Osteoblast (primary cell): ENCODE results near the gene MAPK10. TPM values are rescaled to one million over a fixed set of nuclear protein-coding genes. Genes with fewer than 3 reads are reported as not detected.
A peak's percentile ranks its signal among the peaks of the same experiment; 100 is the strongest.

Experiments
- DNase-seq: peaks from one replicate; pipeline ENCODE4 v3.0.0; 2011; ENCODE audit warnings: low spot score, mixed read lengths; ENCODE audit not compliant: insufficient read length; ENCODE audit errors: missing footprints
- H2AFZ ChIP-seq: 2 replicates; pipeline ENCODE4 v1.6.0; 2011; ENCODE audit warnings: mild to moderate bottlenecking, low read length
- H3K27ac ChIP-seq: 2 replicates; pipeline ENCODE4 v1.5.1; 2011; ENCODE audit warnings: mild to moderate bottlenecking, low read depth, low read length, moderate library complexity
- H3K27me3 ChIP-seq: 2 replicates; pipeline ENCODE4 v1.6.0; 2012; ENCODE audit warnings: mild to moderate bottlenecking, control low read depth, inconsistent platforms, low read length, moderate library complexity; ENCODE audit not compliant: insufficient read depth
- H3K36me3 ChIP-seq: 2 replicates; pipeline ENCODE4 v1.5.1; 2011; ENCODE audit warnings: mild to moderate bottlenecking, low read length, control low read depth, moderate library complexity; ENCODE audit not compliant: insufficient read depth
- H3K4me1 ChIP-seq: 2 replicates; pipeline ENCODE4 v1.5.1; 2011; ENCODE audit warnings: mild to moderate bottlenecking, low read length, control low read depth, moderate library complexity; ENCODE audit not compliant: insufficient read depth
- H3K4me2 ChIP-seq: 2 replicates; pipeline ENCODE4 v1.6.0; 2011; ENCODE audit warnings: mild to moderate bottlenecking, low read length; ENCODE audit not compliant: insufficient read depth
- H3K4me3 ChIP-seq: fragments of 200-600 bp; sonication (generic); 3 replicates; pipeline ENCODE4 v1.5.1; 2012; ENCODE audit warnings: mild to moderate bottlenecking, low read length, inconsistent platforms; ENCODE audit not compliant: insufficient read depth
- H3K79me2 ChIP-seq: 2 replicates; pipeline ENCODE4 v1.6.0; 2012; ENCODE audit warnings: mild to moderate bottlenecking, low read length, control low read depth, inconsistent platforms; ENCODE audit not compliant: insufficient read depth
- H3K9me3 ChIP-seq: 2 replicates; pipeline ENCODE4 v1.5.1; 2011; ENCODE audit warnings: low read depth, low read length, control low read depth
- H4K20me1 ChIP-seq: 2 replicates; pipeline ENCODE4 v1.6.0; 2012; ENCODE audit warnings: mild to moderate bottlenecking, low read length, control low read depth; ENCODE audit not compliant: insufficient read depth
- CTCF ChIP-seq: IDR thresholded peaks from 2 replicates; pipeline ENCODE4 v1.5.1; 2011; ENCODE audit warnings: mild to moderate bottlenecking, low read depth, low read length, moderate library complexity; ENCODE audit errors: extremely low read depth
- total RNA-seq: library from RNA; depleted of rRNA; stranded (reverse); fragments of >200 nt; gene quantifications from 2 replicates; pipeline ENCODE4 v1.2.3, GENCODE V29; 2012

The MAPK10 gene
- total RNA-seq, 1 donor = 13.0 TPM

DNA sequence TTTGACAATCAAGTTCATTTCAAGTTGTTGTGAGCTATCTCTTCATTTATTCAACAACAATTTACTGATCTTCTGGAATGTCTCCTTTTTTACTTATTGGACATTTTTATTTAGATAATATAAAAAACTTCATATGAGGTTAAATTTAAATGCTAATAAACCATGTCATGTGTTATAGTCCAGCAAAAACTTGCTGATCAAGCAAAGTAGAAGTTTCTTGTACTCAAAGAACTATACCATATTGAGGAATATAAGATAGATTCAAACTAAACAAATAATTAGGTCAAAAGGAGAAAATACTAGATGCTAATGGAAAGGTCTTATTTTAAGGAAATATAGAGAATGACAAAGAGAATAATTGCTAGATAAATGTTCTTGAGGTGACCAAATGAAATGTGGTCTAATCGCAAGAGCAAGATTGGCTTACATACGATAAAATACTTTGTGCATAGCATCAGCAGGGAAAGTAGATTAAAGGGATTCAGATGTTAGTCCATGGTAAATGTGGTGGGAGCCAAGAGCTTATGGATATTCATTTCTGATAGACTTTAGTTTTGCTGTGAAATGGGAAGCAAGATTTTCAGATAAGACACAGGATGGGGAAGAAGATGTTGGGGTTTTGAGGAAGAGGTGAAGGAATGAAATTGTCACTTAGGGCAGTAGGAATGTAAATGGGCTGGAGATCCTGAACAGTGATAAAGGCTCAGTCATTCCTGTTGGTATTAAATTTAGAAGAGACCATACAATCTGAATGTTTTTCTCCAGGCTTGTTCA, 229.5 kb downstream of the MAPK10 start:
- Histone ChIP-seq H3K27me3 (no peaks in the 10 kb centered on the region), H3K27ac (no peak overlapping the region), H3K79me2 (no peaks in the 10 kb centered on the region), H3K4me3 (no peak overlapping the region), H3K4me1 (peaks cover 3% of the 10 kb centered on the region), H3K9me3 (no peaks in the 10 kb centered on the region), H4K20me1 (no peaks in the 10 kb centered on the region), H3K4me2 (peak overlapping the region; percentile 39), H2AFZ (peak overlapping the region; percentile 2), H3K36me3 (no peaks in the 10 kb centered on the region)
- TF ChIP-seq CTCF = no peak
- DNase-seq = no peak

- Histone ChIP-seq H2AFZ (no peak overlapping the region), H4K20me1 (no peaks in the 10 kb centered on the region), H3K4me1 (peaks cover 3% of the 10 kb centered on the region), H3K9me3 (no peaks in the 10 kb centered on the region), H3K27me3 (no peaks in the 10 kb centered on the region), H3K4me3 (no peak overlapping the region), H3K79me2 (no peaks in the 10 kb centered on the region), H3K36me3 (no peaks in the 10 kb centered on the region), H3K27ac (no peak overlapping the region), H3K4me2 (no peak overlapping the region)
- no peak for TF ChIP-seq CTCF
- no peak for DNase-seq
These were observed 230.3 kb downstream of the MAPK10 start for GRCh38 chr4:86129546-86129945.

- H4K20me1 ChIP-seq = no peaks in the 10 kb centered on the region
- H3K27ac ChIP-seq = no peak overlapping the region
- no peaks in the 10 kb centered on the region for H3K36me3 ChIP-seq
- no peak for DNase-seq
- H3K27me3 ChIP-seq = no peaks in the 10 kb centered on the region
- no peaks in the 10 kb centered on the region for H3K9me3 ChIP-seq
- no peak overlapping the region for H2AFZ ChIP-seq
- H3K4me2 ChIP-seq = no peak overlapping the region
- no peak for TF ChIP-seq CTCF
- no peaks in the 10 kb centered on the region for H3K79me2 ChIP-seq
- peaks cover 17% of the 10 kb centered on the region for H3K4me1 ChIP-seq
- no peak overlapping the region for H3K4me3 ChIP-seq
These were observed 237.4 kb downstream of the MAPK10 start for GRCh38 chr4:86122404-86122803.

GRCh38 chr4:86118711-86119110, 241.1 kb downstream of the MAPK10 start:
- H3K4me2 ChIP-seq = no peak overlapping the region
- no peak for DNase-seq
- peak overlapping the region; percentile 85 for H3K27ac ChIP-seq
- H3K36me3 ChIP-seq = no peaks in the 10 kb centered on the region
- H4K20me1 ChIP-seq = no peaks in the 10 kb centered on the region
- H3K9me3 ChIP-seq = no peaks in the 10 kb centered on the region
- TF ChIP-seq CTCF = no peak
- no peak overlapping the region for H3K4me3 ChIP-seq
- H3K27me3 ChIP-seq = no peaks in the 10 kb centered on the region
- H2AFZ ChIP-seq = no peak overlapping the region
- H3K4me1 ChIP-seq = peaks cover 25% of the 10 kb centered on the region
- no peaks in the 10 kb centered on the region for H3K79me2 ChIP-seq
